ENCODE results near the gene KIRREL3.

Gene KIRREL3

GRCh38 chr11:126700768-126701519, 299.6 kb downstream of the KIRREL3 start:
- DNase-seq = no peak

GRCh38 chr11:126698576-126698975, 302.0 kb downstream of the KIRREL3 start:
- DNase-seq = no peak

- no peak for DNase-seq
Observed at GRCh38 chr11:126697936-126698335, 302.6 kb downstream of the KIRREL3 start.

- DNase-seq = no peak
Observed at GRCh38 chr11:126696982-126697381, 303.6 kb downstream of the KIRREL3 start.

- DNase-seq = no peak
Observed at GRCh38 chr11:126695293-126695692, 305.3 kb downstream of the KIRREL3 start.

GRCh38 chr11:126694065-126694625, 306.4 kb downstream of the KIRREL3 start:
- no peak for DNase-seq

- DNase-seq = no peak
Observed at GRCh38 chr11:126687477-126687876, 313.1 kb downstream of the KIRREL3 start.

- DNase-seq = no peak
Observed at GRCh38 chr11:126686938-126687337, 313.6 kb downstream of the KIRREL3 start.

- DNase-seq = no peak
Observed at GRCh38 chr11:126683766-126684728, 316.5 kb downstream of the KIRREL3 start.

- DNase-seq = no peak
Observed at GRCh38 chr11:126682590-126682989, 318.0 kb downstream of the KIRREL3 start.

GRCh38 chr11:126680700-126681099, 319.9 kb downstream of the KIRREL3 start:
- DNase-seq = no peak

- no peak for DNase-seq
Observed at GRCh38 chr11:126680131-126680530, 320.4 kb downstream of the KIRREL3 start.

- DNase-seq = no peak
Observed at GRCh38 chr11:126679033-126679432, 321.5 kb downstream of the KIRREL3 start.

- DNase-seq = no peak
Observed at GRCh38 chr11:126676536-126676935, 324.0 kb downstream of the KIRREL3 start.

- DNase-seq = no peak
Observed at GRCh38 chr11:126673319-126673718, 327.3 kb downstream of the KIRREL3 start.

- no peak for DNase-seq
Observed at GRCh38 chr11:126669416-126669815, 331.2 kb downstream of the KIRREL3 start.

GRCh38 chr11:126664643-126665042, 335.9 kb downstream of the KIRREL3 start:
- DNase-seq = no peak

GRCh38 chr11:126663749-126664592, 336.6 kb downstream of the KIRREL3 start:
- DNase-seq = no peak

- DNase-seq = no peak
Observed at GRCh38 chr11:126662035-126662790, 338.4 kb downstream of the KIRREL3 start.

GRCh38 chr11:126660761-126661425, 339.7 kb downstream of the KIRREL3 start:
- no peak for DNase-seq

GRCh38 chr11:126660321-126660720, 340.2 kb downstream of the KIRREL3 start:
- no peak for DNase-seq
